Suprapubic skin (tissue), 4 donors: Measurements from ENCODE around the gene TBC1D17. TPM values are rescaled to one million over a fixed set of nuclear protein-coding genes. Genes with fewer than 3 reads are reported as not detected.

Source experiments
- DNase-seq, 2 donors: peaks; one replicate each; pipeline ENCODE4 v3.0.0-alpha.2; 2019; ENCODE audit warnings: low spot score in 2 of 2
- H3K27ac ChIP-seq: fragments of 200-600 bp; sonication (generic); one replicate; pipeline ENCODE4 v1.5.1; 2019
- H3K27me3 ChIP-seq: fragments of 200-600 bp; sonication (generic); one replicate; pipeline ENCODE4 v1.5.1; 2019
- H3K36me3 ChIP-seq: fragments of 200-600 bp; sonication (generic); one replicate; pipeline ENCODE4 v1.5.1; 2019
- H3K4me1 ChIP-seq: fragments of 200-600 bp; sonication (generic); one replicate; pipeline ENCODE4 v1.5.1; 2019
- H3K4me3 ChIP-seq: fragments of 200-600 bp; sonication (generic); one replicate; pipeline ENCODE4 v1.5.1; 2019; ENCODE audit warnings: mild to moderate bottlenecking
- H3K9me3 ChIP-seq: fragments of 200-600 bp; sonication (generic); one replicate; pipeline ENCODE4 v1.5.1; 2019
- CTCF ChIP-seq, 2 donors: fragments of 200-600 bp in 1 of 2; fragments of 450-650 bp in 1 of 2; sonication (generic) in 1 of 2; IDR thresholded peaks; one replicate each; pipeline ENCODE4 v1.5.1; 2016 to 2019; ENCODE audit warnings: antibody characterized with exemption in 2 of 2, mild to moderate bottlenecking in 1 of 2, moderate library complexity in 1 of 2
- EP300 ChIP-seq: sonication (generic); formaldehyde crosslinking; IDR thresholded peaks from one replicate; pipeline ENCODE4 v1.6.1; 2017; ENCODE audit warnings: antibody characterized with exemption
- POLR2A ChIP-seq, 2 donors: fragments of 450-650 bp; IDR thresholded peaks; one replicate each; pipeline ENCODE4 v1.6.1; 2017; ENCODE audit warnings: antibody characterized with exemption in 2 of 2, mild to moderate bottlenecking in 2 of 2, moderate library complexity in 2 of 2
- POLR2AphosphoS5 ChIP-seq, 3 donors: sonication (generic); formaldehyde crosslinking; IDR thresholded peaks; one replicate each; pipeline ENCODE4 v1.6.1; 2017; ENCODE audit warnings: antibody characterized with exemption in 3 of 3
- WGBS: methylation state at CpG from one replicate; pipeline ENCODE4 v1.1.5; 2018; 5-methylcytosine and 5-hydroxymethylcytosine counted together
- total RNA-seq, 4 donors: library from RNA; depleted of rRNA; stranded (reverse); fragments of >200 nt; gene quantifications; one replicate each; pipeline ENCODE4 v1.1.0, GENCODE V29; 2016

Gene TBC1D17
- total RNA-seq, 4 donors from 2014 or later = 40.5 to 93.4 (median 59.4) TPM

GRCh38 chr19:49910179-49910578 is 32.7 kb downstream of the TBC1D17 start:
- Histone ChIP-seq H3K9me3 (no peaks in the 10 kb centered on the region), H3K4me1 (no peaks in the 10 kb centered on the region), H3K4me3 (no peak overlapping the region), H3K36me3 (peaks cover 57% of the 10 kb centered on the region), H3K27ac (no peak overlapping the region), H3K27me3 (no peaks in the 10 kb centered on the region)
- TF ChIP-seq POLR2AphosphoS5 (IDR thresholded peaks at IDR 0.05) = no peak
- no peak for TF ChIP-seq EP300
- no peak for TF ChIP-seq CTCF (IDR thresholded peaks at IDR 0.05)
- TF ChIP-seq POLR2A (IDR thresholded peaks at IDR 0.05) = no peak
- no peak for DNase-seq
- 78% methylated on average over 4 of the region's 5 CpGs for WGBS

DNA sequence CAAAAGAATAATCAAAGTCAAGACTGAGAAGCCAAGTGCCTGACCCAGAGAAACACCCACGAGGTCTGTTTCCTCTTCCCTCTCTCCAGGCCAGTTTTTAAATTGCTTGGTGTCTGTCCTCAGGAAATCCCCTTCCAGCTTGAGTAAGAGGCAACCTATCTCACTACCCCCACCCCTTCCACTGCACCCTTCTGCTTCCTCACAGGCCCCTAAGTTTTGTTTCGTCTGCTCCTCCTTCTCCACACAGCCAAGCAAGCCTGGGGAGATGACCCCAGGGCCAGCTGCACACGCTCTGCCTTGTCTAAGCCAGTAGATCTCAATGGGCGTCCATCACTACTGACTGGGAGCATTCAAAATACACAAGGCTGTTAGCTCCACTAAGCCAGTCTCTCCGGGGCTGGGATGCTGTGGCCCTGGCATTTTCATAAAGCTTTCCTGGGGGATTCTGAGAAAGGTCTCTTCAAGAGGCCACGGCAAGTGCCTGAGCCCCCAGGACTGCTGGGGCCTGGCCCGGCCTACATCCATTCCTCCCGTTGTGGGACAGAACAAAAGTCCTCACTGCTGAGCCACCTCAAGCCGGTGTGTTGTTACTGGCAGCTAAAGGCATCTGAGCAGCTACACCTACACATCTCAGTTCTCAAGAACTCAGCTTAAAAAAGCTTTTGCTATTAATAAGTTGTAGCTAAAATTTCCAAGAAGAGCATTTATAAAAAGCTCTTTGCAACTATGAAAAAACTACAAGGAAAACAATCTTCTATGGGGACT is 34.1 kb downstream of the TBC1D17 start:
- Histone ChIP-seq H3K9me3 (no peaks in the 10 kb centered on the region), H3K4me1 (no peaks in the 10 kb centered on the region), H3K36me3 (peaks cover 62% of the 10 kb centered on the region), H3K4me3 (no peak overlapping the region), H3K27ac (no peak overlapping the region), H3K27me3 (no peaks in the 10 kb centered on the region)
- DNase-seq = no peak
- 48% methylated on average over 9 of the region's 9 CpGs for WGBS
- TF ChIP-seq CTCF (IDR thresholded peaks at IDR 0.05) (no peak), POLR2A (IDR thresholded peaks at IDR 0.05) (no peak), EP300 (no peak), POLR2AphosphoS5 (IDR thresholded peaks at IDR 0.05) (no peak)

DNA sequence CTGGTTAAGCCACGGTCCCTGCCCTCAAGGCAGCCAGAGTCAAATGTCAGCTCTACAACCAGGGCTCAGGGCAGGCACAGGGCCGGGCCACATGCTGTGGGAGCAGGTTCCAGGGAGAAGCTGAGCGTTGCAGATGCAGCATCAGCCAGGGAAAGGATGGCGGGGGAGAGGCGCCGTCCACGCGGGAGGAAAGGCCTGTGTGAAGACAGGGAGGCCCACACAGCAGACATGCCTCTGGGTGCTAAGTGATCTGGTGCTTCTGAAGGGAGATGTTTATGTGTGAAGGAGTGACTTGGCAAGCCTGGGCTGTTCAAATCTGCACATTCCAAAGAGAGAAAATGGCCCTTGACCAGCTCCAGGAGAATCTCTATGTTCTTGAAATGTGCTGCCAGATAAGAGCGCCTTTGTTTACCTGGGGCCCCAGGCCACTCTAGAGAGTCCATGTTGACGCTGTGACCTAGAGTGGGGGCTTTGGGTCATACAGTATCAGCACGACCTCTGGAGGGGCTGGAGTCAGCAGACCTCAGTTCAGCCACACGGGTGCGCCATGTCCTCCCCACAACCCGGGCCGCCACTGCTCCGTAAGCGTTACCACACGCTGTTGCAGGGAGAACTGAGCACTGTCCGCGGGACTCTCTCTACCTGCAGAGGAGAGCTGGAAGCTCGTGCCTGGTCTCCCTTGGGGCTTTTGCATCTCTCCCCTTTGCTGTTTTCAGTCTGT is 35.6 kb downstream of the TBC1D17 start:
- no peak overlapping the region for H3K27ac ChIP-seq
- no peaks in the 10 kb centered on the region for H3K27me3 ChIP-seq
- no peak for TF ChIP-seq POLR2AphosphoS5 (IDR thresholded peaks at IDR 0.05)
- TF ChIP-seq CTCF (IDR thresholded peaks at IDR 0.05) = no peak
- no peak for TF ChIP-seq EP300
- TF ChIP-seq POLR2A (IDR thresholded peaks at IDR 0.05) = no peak
- no peaks in the 10 kb centered on the region for H3K9me3 ChIP-seq
- peaks cover 58% of the 10 kb centered on the region for H3K36me3 ChIP-seq
- no peak for DNase-seq
- no peak overlapping the region for H3K4me3 ChIP-seq
- no peaks in the 10 kb centered on the region for H3K4me1 ChIP-seq
- 88% methylated on average over 21 of the region's 21 CpGs for WGBS

- no peaks in the 10 kb centered on the region for H3K4me1 ChIP-seq
- H3K27me3 ChIP-seq = no peaks in the 10 kb centered on the region
- WGBS = 81% methylated on average over 10 of the region's 10 CpGs
- TF ChIP-seq CTCF (IDR thresholded peaks at IDR 0.05) = no peak
- no peak for TF ChIP-seq POLR2A (IDR thresholded peaks at IDR 0.05)
- no peak for TF ChIP-seq EP300
- no peak for TF ChIP-seq POLR2AphosphoS5 (IDR thresholded peaks at IDR 0.05)
- peaks cover 57% of the 10 kb centered on the region for H3K36me3 ChIP-seq
- H3K27ac ChIP-seq = no peak overlapping the region
- H3K9me3 ChIP-seq = no peaks in the 10 kb centered on the region
- DNase-seq = no peak
- H3K4me3 ChIP-seq = no peak overlapping the region
These were observed 36.2 kb downstream of the TBC1D17 start for GRCh38 chr19:49913720-49914119.

DNA sequence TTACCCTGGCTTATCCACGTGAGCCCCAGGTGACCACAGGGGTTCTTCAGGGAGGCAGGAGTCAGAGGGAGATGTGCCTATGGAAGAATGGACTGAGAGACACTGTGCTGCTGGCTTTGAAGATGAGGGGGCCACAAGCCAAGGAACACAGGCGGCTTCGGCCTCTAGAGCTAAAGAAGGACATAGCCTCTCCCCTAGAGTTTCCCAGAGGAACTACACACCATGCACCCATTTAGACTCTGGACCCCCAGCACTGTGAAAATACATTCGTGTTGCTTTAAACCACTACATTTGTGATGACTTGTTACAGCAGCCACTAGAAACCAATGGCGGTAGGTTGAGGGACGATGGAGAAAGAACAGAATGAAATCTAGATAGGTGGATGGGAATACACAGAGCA is 37.8 kb downstream of the TBC1D17 start:
- no peak for TF ChIP-seq POLR2AphosphoS5 (IDR thresholded peaks at IDR 0.05)
- TF ChIP-seq EP300 = no peak
- no peak for TF ChIP-seq CTCF (IDR thresholded peaks at IDR 0.05)
- no peak for TF ChIP-seq POLR2A (IDR thresholded peaks at IDR 0.05)
- no peak for DNase-seq
- over 99% methylated on average over 6 of the region's 6 CpGs for WGBS

More for the DNA sequence above, 37.8 kb downstream of the TBC1D17 start:
- Histone ChIP-seq H3K9me3 (no peaks in the 10 kb centered on the region), H3K27ac (no peak overlapping the region), H3K27me3 (no peaks in the 10 kb centered on the region), H3K4me1 (no peaks in the 10 kb centered on the region), H3K36me3 (peaks cover 47% of the 10 kb centered on the region), H3K4me3 (no peak overlapping the region)
